ENCODE results near the gene LLGL2. TPM values are rescaled to one million over a fixed set of nuclear protein-coding genes. Genes with fewer than 3 reads are reported as not detected.

LLGL2 gene
- polyA plus RNA-seq, 3 donors, result 66.7 to 107 (median 99.7) TPM

GRCh38 chr17:75489511-75489955 is 36.0 kb upstream of the LLGL2 start:
- no peak for DNase-seq

GRCh38 chr17:75490173-75490743 is 35.2 kb upstream of the LLGL2 start:
- no peak for DNase-seq

- DNase-seq, result no peak
These were observed 34.4 kb upstream of the LLGL2 start for GRCh38 chr17:75490953-75491649.

- no peak for DNase-seq
These were observed 33.8 kb upstream of the LLGL2 start for GRCh38 chr17:75491680-75492079.

GRCh38 chr17:75492555-75493168 is 32.8 kb upstream of the LLGL2 start:
- no peak for DNase-seq

GRCh38 chr17:75493476-75494129 is 31.9 kb upstream of the LLGL2 start:
- DNase-seq, result no peak

GRCh38 chr17:75494326-75494877 is 31.1 kb upstream of the LLGL2 start:
- no peak for DNase-seq

- DNase-seq, result no peak
These were observed 29.5 kb upstream of the LLGL2 start for GRCh38 chr17:75496005-75496404.

GRCh38 chr17:75498039-75498725 is 27.3 kb upstream of the LLGL2 start:
- no peak for DNase-seq

GRCh38 chr17:75498726-75499213 is 26.7 kb upstream of the LLGL2 start:
- DNase-seq, result no peak

GRCh38 chr17:75499313-75500022 is 26.0 kb upstream of the LLGL2 start:
- no peak for DNase-seq

GRCh38 chr17:75500419-75501216 is 24.9 kb upstream of the LLGL2 start:
- no peak for DNase-seq

- DNase-seq, result no peak
These were observed 24.0 kb upstream of the LLGL2 start for GRCh38 chr17:75501378-75502071.

- no peak for DNase-seq
These were observed 23.3 kb upstream of the LLGL2 start for GRCh38 chr17:75502072-75502720.

GRCh38 chr17:75502721-75503329 is 22.7 kb upstream of the LLGL2 start:
- DNase-seq, result no peak

- no peak for DNase-seq
These were observed 22.1 kb upstream of the LLGL2 start for GRCh38 chr17:75503337-75503950.

GRCh38 chr17:75503976-75504346 is 21.5 kb upstream of the LLGL2 start:
- DNase-seq, result no peak
